Measurements from ENCODE around the gene SPC24.
"Not testable (repeated sequence)": the region's sequence is repeated elsewhere in the genome, so short reads cannot be mapped to it uniquely, and the experiment has no call there.

Gene SPC24

GRCh38 chr19:11136400-11137101, 19.0 kb downstream of the SPC24 start:
- DNase-seq (no peak), ATAC-seq (no peak)
- Mint-ChIP-seq H3K27ac (no peak overlapping the region), H3K4me3 (no peak overlapping the region), H3K36me3 (ENCODE audit: low read depth) (peaks cover 9% of the 10 kb centered on the region), H3K9me3 (no peaks in the 10 kb centered on the region), H3K4me1 (peaks cover 8% of the 10 kb centered on the region), H3K27me3 (no peaks in the 10 kb centered on the region)

GRCh38 chr19:11131471-11131870, 24.1 kb downstream of the SPC24 start:
- ATAC-seq (no peak), DNase-seq (no peak)
- Mint-ChIP-seq H3K9me3 (no peaks in the 10 kb centered on the region), H3K27ac (no peak overlapping the region), H3K4me1 (peaks cover 1% of the 10 kb centered on the region), H3K27me3 (no peaks in the 10 kb centered on the region), H3K4me3 (no peak overlapping the region), H3K36me3 (ENCODE audit: low read depth) (peaks cover 39% of the 10 kb centered on the region)

- Mint-ChIP-seq H3K4me3 (no peak overlapping the region), H3K36me3 (ENCODE audit: low read depth) (peaks cover 45% of the 10 kb centered on the region), H3K27ac (no peak overlapping the region), H3K9me3 (no peaks in the 10 kb centered on the region), H3K27me3 (no peaks in the 10 kb centered on the region), H3K4me1 (peaks cover 1% of the 10 kb centered on the region)
- DNase-seq (peak; percentile 77), ATAC-seq (peak; percentile 74)
Observed at GRCh38 chr19:11130824-11131455, 24.6 kb downstream of the SPC24 start.

- no peak overlapping the region for H3K4me3 Mint-ChIP-seq
- no peak overlapping the region for H3K27ac Mint-ChIP-seq
- no peaks in the 10 kb centered on the region for H3K9me3 Mint-ChIP-seq
- DNase-seq (no peak), ATAC-seq (no peak)
- H3K27me3 Mint-ChIP-seq, result no peaks in the 10 kb centered on the region
- H3K36me3 Mint-ChIP-seq (ENCODE audit: low read depth), result peaks cover 53% of the 10 kb centered on the region
- H3K4me1 Mint-ChIP-seq, result peaks cover 1% of the 10 kb centered on the region
Observed at GRCh38 chr19:11127905-11128304, 27.7 kb downstream of the SPC24 start.

- peak; percentile 78 for DNase-seq
- no peak overlapping the region for H3K27ac Mint-ChIP-seq
- no peaks in the 10 kb centered on the region for H3K27me3 Mint-ChIP-seq
- peaks cover 45% of the 10 kb centered on the region for H3K36me3 Mint-ChIP-seq (ENCODE audit: low read depth)
- peak; percentile 58 for ATAC-seq
- peaks cover 1% of the 10 kb centered on the region for H3K4me1 Mint-ChIP-seq
- H3K4me3 Mint-ChIP-seq, result no peak overlapping the region
- H3K9me3 Mint-ChIP-seq, result no peaks in the 10 kb centered on the region
Observed at GRCh38 chr19:11125994-11126685, 29.4 kb downstream of the SPC24 start.

GRCh38 chr19:11124157-11124556, 31.4 kb downstream of the SPC24 start:
- DNase-seq, H3K4me3 Mint-ChIP-seq, H3K27me3 Mint-ChIP-seq, ATAC-seq, H3K9me3 Mint-ChIP-seq, H3K27ac Mint-ChIP-seq, H3K4me1 Mint-ChIP-seq: not testable (repeated sequence)
- H3K36me3 Mint-ChIP-seq (ENCODE audit: low read depth), result peaks cover 47% of the 10 kb centered on the region

- DNase-seq (no peak), ATAC-seq (no peak)
- Mint-ChIP-seq H3K4me3 (no peak overlapping the region), H3K27me3 (no peaks in the 10 kb centered on the region), H3K27ac (no peak overlapping the region), H3K9me3 (no peaks in the 10 kb centered on the region), H3K4me1 (no peaks in the 10 kb centered on the region), H3K36me3 (ENCODE audit: low read depth) (peaks cover 54% of the 10 kb centered on the region)
Observed at GRCh38 chr19:11123114-11123513, 32.5 kb downstream of the SPC24 start.

- peaks cover 56% of the 10 kb centered on the region for H3K36me3 Mint-ChIP-seq (ENCODE audit: low read depth)
- not testable (repeated sequence) for H3K27me3 Mint-ChIP-seq, H3K4me3 Mint-ChIP-seq, H3K27ac Mint-ChIP-seq, DNase-seq, H3K9me3 Mint-ChIP-seq, ATAC-seq, H3K4me1 Mint-ChIP-seq
Observed at GRCh38 chr19:11121963-11122362, 33.6 kb downstream of the SPC24 start.

DNA sequence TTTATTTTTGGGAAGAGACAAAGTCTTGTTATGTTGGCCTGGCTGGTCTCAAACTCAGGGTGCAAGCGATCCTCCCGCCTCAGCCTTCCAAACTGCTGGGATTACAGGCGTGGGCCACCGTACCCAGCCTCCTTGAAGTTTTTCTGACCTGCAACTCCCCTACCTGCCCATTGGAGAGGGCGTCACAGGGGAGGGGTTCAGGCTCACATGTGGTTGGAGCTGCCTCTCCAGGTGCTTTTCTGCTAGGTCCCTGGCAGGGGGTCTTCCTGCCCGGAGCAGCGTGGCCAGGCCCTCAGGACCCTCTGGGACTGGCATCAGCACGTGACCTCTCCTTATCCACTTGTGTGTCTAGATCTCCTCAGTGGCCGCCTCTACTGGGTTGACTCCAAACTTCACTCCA, 39.1 kb downstream of the SPC24 start:
- ATAC-seq, result no peak
- no peak for DNase-seq
- H3K27me3 Mint-ChIP-seq, result no peaks in the 10 kb centered on the region
- no peak overlapping the region for H3K27ac Mint-ChIP-seq
- H3K4me3 Mint-ChIP-seq, result no peak overlapping the region
- no peaks in the 10 kb centered on the region for H3K9me3 Mint-ChIP-seq
- no peaks in the 10 kb centered on the region for H3K4me1 Mint-ChIP-seq
- H3K36me3 Mint-ChIP-seq (ENCODE audit: low read depth), result peaks cover 70% of the 10 kb centered on the region

- no peaks in the 10 kb centered on the region for H3K9me3 Mint-ChIP-seq
- peaks cover 73% of the 10 kb centered on the region for H3K36me3 Mint-ChIP-seq (ENCODE audit: low read depth)
- DNase-seq, result no peak
- no peak overlapping the region for H3K4me3 Mint-ChIP-seq
- ATAC-seq, result no peak
- H3K27ac Mint-ChIP-seq, result no peak overlapping the region
- no peaks in the 10 kb centered on the region for H3K27me3 Mint-ChIP-seq
- H3K4me1 Mint-ChIP-seq, result no peaks in the 10 kb centered on the region
Observed at GRCh38 chr19:11115895-11116446, 39.6 kb downstream of the SPC24 start.

- H3K36me3 Mint-ChIP-seq (ENCODE audit: low read depth), result peaks cover 68% of the 10 kb centered on the region
- no peaks in the 10 kb centered on the region for H3K4me1 Mint-ChIP-seq
- no peaks in the 10 kb centered on the region for H3K27me3 Mint-ChIP-seq
- H3K27ac Mint-ChIP-seq, result no peak overlapping the region
- H3K4me3 Mint-ChIP-seq, result no peak overlapping the region
- ATAC-seq, result no peak
- no peaks in the 10 kb centered on the region for H3K9me3 Mint-ChIP-seq
- no peak for DNase-seq
Observed at GRCh38 chr19:11115042-11115441, 40.5 kb downstream of the SPC24 start.

DNA sequence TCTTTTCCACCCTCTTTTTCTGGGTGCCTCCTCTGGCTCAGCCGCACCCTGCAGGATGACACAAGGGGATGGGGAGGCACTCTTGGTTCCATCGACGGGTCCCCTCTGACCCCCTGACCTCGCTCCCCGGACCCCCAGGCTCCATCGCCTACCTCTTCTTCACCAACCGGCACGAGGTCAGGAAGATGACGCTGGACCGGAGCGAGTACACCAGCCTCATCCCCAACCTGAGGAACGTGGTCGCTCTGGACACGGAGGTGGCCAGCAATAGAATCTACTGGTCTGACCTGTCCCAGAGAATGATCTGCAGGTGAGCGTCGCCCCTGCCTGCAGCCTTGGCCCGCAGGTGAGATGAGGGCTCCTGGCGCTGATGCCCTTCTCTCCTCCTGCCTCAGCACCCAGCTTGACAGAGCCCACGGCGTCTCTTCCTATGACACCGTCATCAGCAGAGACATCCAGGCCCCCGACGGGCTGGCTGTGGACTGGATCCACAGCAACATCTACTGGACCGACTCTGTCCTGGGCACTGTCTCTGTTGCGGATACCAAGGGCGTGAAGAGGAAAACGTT, 42.4 kb downstream of the SPC24 start:
- Mint-ChIP-seq H3K27ac (no peak overlapping the region), H3K4me3 (no peak overlapping the region), H3K36me3 (ENCODE audit: low read depth) (peaks cover 64% of the 10 kb centered on the region), H3K9me3 (no peaks in the 10 kb centered on the region), H3K27me3 (no peaks in the 10 kb centered on the region), H3K4me1 (no peaks in the 10 kb centered on the region)
- DNase-seq (no peak), ATAC-seq (no peak)

DNA sequence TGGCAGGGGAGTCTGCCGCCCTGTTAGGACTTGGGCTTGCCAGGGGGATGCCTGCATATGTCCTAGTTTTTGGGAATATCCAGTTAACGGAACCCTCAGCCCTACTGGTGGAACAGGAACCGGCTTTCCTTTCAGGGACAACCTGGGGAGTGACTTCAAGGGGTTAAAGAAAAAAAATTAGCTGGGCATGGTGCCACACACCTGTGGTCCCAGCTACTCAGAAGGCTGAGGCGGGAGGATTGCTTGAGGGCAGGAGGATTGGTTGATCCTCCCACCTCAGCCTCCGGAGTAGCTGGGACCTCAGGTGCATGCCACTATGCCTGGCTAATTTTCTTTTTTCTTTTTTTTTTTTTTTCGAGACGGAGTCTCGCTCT, 43.8 kb downstream of the SPC24 start:
- H3K4me1 Mint-ChIP-seq, result no peaks in the 10 kb centered on the region
- H3K4me3 Mint-ChIP-seq, result no peak overlapping the region
- ATAC-seq (no peak), DNase-seq (no peak)
- H3K27me3 Mint-ChIP-seq, result no peaks in the 10 kb centered on the region
- H3K27ac Mint-ChIP-seq, result no peak overlapping the region
- H3K36me3 Mint-ChIP-seq (ENCODE audit: low read depth), result peaks cover 60% of the 10 kb centered on the region
- H3K9me3 Mint-ChIP-seq, result no peaks in the 10 kb centered on the region

DNA sequence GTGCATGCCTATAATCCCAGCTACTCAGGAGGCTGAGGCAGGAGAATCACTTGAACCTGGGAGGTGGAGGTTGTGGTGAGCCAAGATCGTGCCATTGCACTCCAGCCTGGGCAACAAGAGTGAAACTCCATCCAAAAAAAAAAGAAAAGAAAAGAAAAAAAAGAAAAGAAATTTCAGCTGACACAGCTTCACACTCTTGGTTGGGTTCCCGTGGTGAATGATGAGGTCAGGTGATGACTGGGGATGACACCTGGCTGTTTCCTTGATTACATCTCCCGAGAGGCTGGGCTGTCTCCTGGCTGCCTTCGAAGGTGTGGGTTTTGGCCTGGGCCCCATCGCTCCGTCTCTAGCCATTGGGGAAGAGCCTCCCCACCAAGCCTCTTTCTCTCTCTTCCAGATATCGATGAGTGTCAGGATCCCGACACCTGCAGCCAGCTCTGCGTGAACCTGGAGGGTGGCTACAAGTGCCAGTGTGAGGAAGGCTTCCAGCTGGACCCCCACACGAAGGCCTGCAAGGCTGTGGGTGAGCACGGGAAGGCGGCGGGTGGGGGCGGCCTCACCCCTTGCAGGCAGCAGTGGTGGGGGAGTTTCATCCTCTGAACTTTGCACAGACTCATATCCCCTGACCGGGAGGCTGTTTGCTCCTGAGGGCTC, 44.3 kb downstream of the SPC24 start:
- DNase-seq, result no peak
- no peak for ATAC-seq
- H3K4me1 Mint-ChIP-seq, result no peaks in the 10 kb centered on the region
- H3K36me3 Mint-ChIP-seq (ENCODE audit: low read depth), result peaks cover 59% of the 10 kb centered on the region
- H3K27me3 Mint-ChIP-seq, result no peaks in the 10 kb centered on the region
- H3K9me3 Mint-ChIP-seq, result no peaks in the 10 kb centered on the region
- no peak overlapping the region for H3K4me3 Mint-ChIP-seq
- H3K27ac Mint-ChIP-seq, result no peak overlapping the region

Data from activated naive CD8-positive, alpha-beta T cell treated with anti-CD3 and anti-CD28 coated beads, Interleukin-2, amount 50 U/mL, for 24 hours (primary cell).